GM23338 (cell line): Measurements from ENCODE around the gene CDKN2AIP. TPM values are rescaled to one million over a fixed set of nuclear protein-coding genes. Genes with fewer than 3 reads are reported as not detected.

Experiments used
- ATAC-seq: fragments of 200-7000 bp; cut with Tn5 transposase; 3 replicates; pipeline ENCODE4 v1.9.1; 2020
- DNase-seq: peaks from one replicate; pipeline ENCODE4 v3.0.0-alpha.2; 2015; ENCODE audit warnings: low spot score
- H2AFZ ChIP-seq: fragments of 200-600 bp; sonication (generic); 2 replicates; pipeline ENCODE4 v1.8.0; 2016; ENCODE audit warnings: antibody characterized with exemption, mild to moderate bottlenecking, moderate library complexity
- H3F3A ChIP-seq: fragments of 200-600 bp; sonication (generic); replicated peaks from 2 replicates; pipeline ENCODE4 v1.8.0; 2017; ENCODE audit warnings: antibody characterized with exemption, mixed run types, low read depth
- H3K27ac ChIP-seq: fragments of 200-600 bp; sonication (generic); 2 replicates; pipeline ENCODE4 v1.6.1; 2016; ENCODE audit warnings: low read depth
- H3K27me3 ChIP-seq: fragments of 200-600 bp; sonication (generic); 2 replicates; pipeline ENCODE4 v1.8.0; 2016; ENCODE audit warnings: mild to moderate bottlenecking, mixed run types, moderate library complexity; ENCODE audit not compliant: insufficient read depth
- H3K36me3 ChIP-seq: fragments of 200-600 bp; sonication (generic); 2 replicates; pipeline ENCODE4 v1.8.0; 2016; ENCODE audit warnings: mild to moderate bottlenecking; ENCODE audit not compliant: insufficient read depth
- H3K4me1 ChIP-seq: fragments of 200-600 bp; sonication (generic); 2 replicates; pipeline ENCODE4 v1.8.0; 2016; ENCODE audit warnings: mild to moderate bottlenecking, moderate library complexity; ENCODE audit not compliant: insufficient read depth
- H3K4me2 ChIP-seq: fragments of 200-600 bp; sonication (generic); 2 replicates; pipeline ENCODE4 v1.7.1; 2017; ENCODE audit warnings: mixed run types
- H3K4me3 ChIP-seq: fragments of 200-600 bp; sonication (generic); 2 replicates; pipeline ENCODE4 v1.6.1; 2016; ENCODE audit warnings: mixed run types
- H3K79me2 ChIP-seq: fragments of 200-600 bp; sonication (generic); replicated peaks from 2 replicates; pipeline ENCODE4 v1.8.0; 2017; ENCODE audit warnings: mild to moderate bottlenecking; ENCODE audit not compliant: insufficient read depth
- H3K9me2 ChIP-seq: fragments of 200-600 bp; sonication (generic); 2 replicates; pipeline ENCODE4 v1.8.0; 2017; ENCODE audit not compliant: insufficient read depth
- H4K20me1 ChIP-seq: fragments of 200-600 bp; sonication (generic); replicated peaks from 2 replicates; pipeline ENCODE4 v1.8.0; 2017; ENCODE audit warnings: mild to moderate bottlenecking; ENCODE audit not compliant: insufficient read depth
- H3K27ac Mint-ChIP-seq: 2 replicates; pipeline ENCODE4 v1.8.0; 2020; ENCODE audit warnings: inconsistent platforms, mild to moderate bottlenecking, moderate library complexity, mixed read lengths
- H3K27me3 Mint-ChIP-seq: 3 replicates; pipeline ENCODE4 v1.8.0; 2022; ENCODE audit warnings: low read depth, mild to moderate bottlenecking, moderate library complexity, mixed read lengths, inconsistent platforms; ENCODE audit not compliant: insufficient read depth, poor library complexity
- H3K36me3 Mint-ChIP-seq: 3 replicates; pipeline ENCODE4 v1.8.0; 2021; ENCODE audit warnings: low read depth, mild to moderate bottlenecking, inconsistent platforms, moderate library complexity, mixed read lengths
- H3K4me1 Mint-ChIP-seq: 3 replicates; pipeline ENCODE4 v1.8.0; 2020; ENCODE audit warnings: mild to moderate bottlenecking, inconsistent platforms, mixed read lengths
- H3K4me3 Mint-ChIP-seq: 3 replicates; pipeline ENCODE4 v1.8.0; 2021; ENCODE audit warnings: moderate library complexity, mild to moderate bottlenecking, inconsistent platforms, mixed read lengths
- H3K9me3 Mint-ChIP-seq: 3 replicates; pipeline ENCODE4 v1.8.0; 2020; ENCODE audit warnings: moderate library complexity, mild to moderate bottlenecking, inconsistent platforms, mixed read lengths
- CREB1 ChIP-seq: fragments of 250-450 bp; sonication (Bioruptor Pico); IDR thresholded peaks from 2 replicates; pipeline ENCODE4 v1.5.0; 2020; ENCODE audit warnings: low read depth, mild to moderate bottlenecking, moderate library complexity
- EZH2 ChIP-seq: fragments of 200-600 bp; sonication (generic); IDR thresholded peaks from one replicate; pipeline ENCODE4 v1.8.0; 2017; ENCODE audit warnings: antibody characterized with exemption, mild to moderate bottlenecking, low read depth; ENCODE audit not compliant: unreplicated experiment
- EZH2phosphoT487 ChIP-seq: fragments of 200-600 bp; sonication (generic); IDR thresholded peaks from one replicate; pipeline ENCODE4 v1.8.1; 2018; ENCODE audit warnings: antibody characterized with exemption; ENCODE audit not compliant: unreplicated experiment
- JUNB ChIP-seq: IDR thresholded peaks from one replicate; pipeline ENCODE4 v1.6.1; 2016; ENCODE audit warnings: antibody characterized with exemption; ENCODE audit not compliant: unreplicated experiment
- NANOG ChIP-seq: IDR thresholded peaks from 2 replicates; pipeline ENCODE4 v1.6.1; 2016; ENCODE audit warnings: antibody characterized with exemption, borderline replicate concordance
- POLR2AphosphoS5 ChIP-seq: IDR thresholded peaks from 2 replicates; pipeline ENCODE4 v1.6.1; 2016; ENCODE audit warnings: antibody characterized with exemption, low read depth
- STAT1 ChIP-seq: IDR thresholded peaks from one replicate; pipeline ENCODE4 v1.6.1; 2016; ENCODE audit warnings: antibody characterized with exemption; ENCODE audit not compliant: unreplicated experiment
- ZNF114 ChIP-seq: fragments of 250-450 bp; sonication (Bioruptor Pico); IDR thresholded peaks from 2 replicates; pipeline ENCODE4 v1.5.0; 2020; ENCODE audit warnings: mild to moderate bottlenecking, moderate library complexity
- ZNF331 ChIP-seq: fragments of 250-450 bp; sonication (Bioruptor Pico); IDR thresholded peaks from 2 replicates; pipeline ENCODE4 v1.5.0; 2020; ENCODE audit warnings: low read depth, mild to moderate bottlenecking, moderate library complexity
- ZNF462 ChIP-seq: fragments of 250-450 bp; sonication (Bioruptor Pico); IDR thresholded peaks from 2 replicates; pipeline ENCODE4 v1.5.0; 2020; ENCODE audit warnings: mild to moderate bottlenecking, moderate library complexity
- polyA plus RNA-seq: library from polyadenylated mRNA; unstranded; fragments of >200 nt; fragmentation: Nextera tagmentation; extraction: Ambion mirVana; gene quantifications from 2 replicates; pipeline ENCODE4 v1.2.1, GENCODE V29; 2016
- total RNA-seq: library from RNA; depleted of rRNA; stranded (reverse); fragments of >200 nt; shearing (Covaris generic); gene quantifications from 2 replicates; pipeline ENCODE4 v1.2.3, GENCODE V29; 2014
- TF ChIP-seq, protein P1 (sequence below): IDR thresholded peaks from 2 replicates; pipeline ENCODE4 v1.6.1; 2016; ENCODE audit warnings: antibody characterized with exemption
- TF ChIP-seq, protein P2 (sequence below), 2 experiments: fragments of 200-600 bp in 1 of 2; sonication (generic) in 1 of 2; conservative IDR thresholded peaks; 2 replicates each; pipeline versions ENCODE4 v1.5.1 to v1.6.1; 2016 to 2017; ENCODE audit warnings: antibody characterized with exemption in 2 of 2, low read depth in 2 of 2, mild to moderate bottlenecking in 2 of 2, moderate library complexity in 1 of 2

Gene CDKN2AIP
- total and polyA plus RNA-seq, 2 experiments from 2014 or later, result 15.2 to 27.2 TPM

- Histone ChIP-seq H2AFZ (no peak overlapping the region; the same call in 1 of the 2 replicates), H3K27ac (no peak overlapping the region), H4K20me1 (no peaks in the 10 kb centered on the region), H3K36me3 (no peaks in the 10 kb centered on the region), H3K79me2 (no peaks in the 10 kb centered on the region), H3K4me2 (no peak overlapping the region), H3K4me1 (no peaks in the 10 kb centered on the region), H3K27me3 (no peaks in the 10 kb centered on the region), H3K4me3 (no peak overlapping the region), H3K9me2 (no peaks in the 10 kb centered on the region), H3F3A (no peaks in the 10 kb centered on the region)
- no peak for DNase-seq
- no peaks in the 10 kb centered on the region for H3K9me3 Mint-ChIP-seq
- H3K36me3 Mint-ChIP-seq, result no peaks in the 10 kb centered on the region
- TF ChIP-seq ZNF114 (CRISPR knock-in tag), result no peak
- H3K4me1 Mint-ChIP-seq, result peaks cover 4% of the 10 kb centered on the region
- peaks cover 3% of the 10 kb centered on the region for H3K27me3 Mint-ChIP-seq
- H3K4me3 Mint-ChIP-seq, result no peak overlapping the region
- ATAC-seq, result no peak
- no peak overlapping the region for H3K27ac Mint-ChIP-seq
Observed at GRCh38 chr4:183424109-183424744, 20.2 kb upstream of the CDKN2AIP start.

GRCh38 chr4:183426507-183426906, 17.9 kb upstream of the CDKN2AIP start:
- ATAC-seq, result no peak
- H3F3A ChIP-seq, result no peaks in the 10 kb centered on the region
- no peak for TF ChIP-seq EZH2
- no peak for TF ChIP-seq STAT1
- no peak for TF ChIP-seq CREB1 (CRISPR knock-in tag)
- no peak for TF ChIP-seq EZH2phosphoT487
- TF ChIP-seq, protein P1, sequence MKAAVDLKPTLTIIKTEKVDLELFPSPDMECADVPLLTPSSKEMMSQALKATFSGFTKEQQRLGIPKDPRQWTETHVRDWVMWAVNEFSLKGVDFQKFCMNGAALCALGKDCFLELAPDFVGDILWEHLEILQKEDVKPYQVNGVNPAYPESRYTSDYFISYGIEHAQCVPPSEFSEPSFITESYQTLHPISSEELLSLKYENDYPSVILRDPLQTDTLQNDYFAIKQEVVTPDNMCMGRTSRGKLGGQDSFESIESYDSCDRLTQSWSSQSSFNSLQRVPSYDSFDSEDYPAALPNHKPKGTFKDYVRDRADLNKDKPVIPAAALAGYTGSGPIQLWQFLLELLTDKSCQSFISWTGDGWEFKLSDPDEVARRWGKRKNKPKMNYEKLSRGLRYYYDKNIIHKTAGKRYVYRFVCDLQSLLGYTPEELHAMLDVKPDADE, result no peak
- TF ChIP-seq NANOG, result no peak
- TF ChIP-seq JUNB, result no peak
- TF ChIP-seq, protein P2, sequence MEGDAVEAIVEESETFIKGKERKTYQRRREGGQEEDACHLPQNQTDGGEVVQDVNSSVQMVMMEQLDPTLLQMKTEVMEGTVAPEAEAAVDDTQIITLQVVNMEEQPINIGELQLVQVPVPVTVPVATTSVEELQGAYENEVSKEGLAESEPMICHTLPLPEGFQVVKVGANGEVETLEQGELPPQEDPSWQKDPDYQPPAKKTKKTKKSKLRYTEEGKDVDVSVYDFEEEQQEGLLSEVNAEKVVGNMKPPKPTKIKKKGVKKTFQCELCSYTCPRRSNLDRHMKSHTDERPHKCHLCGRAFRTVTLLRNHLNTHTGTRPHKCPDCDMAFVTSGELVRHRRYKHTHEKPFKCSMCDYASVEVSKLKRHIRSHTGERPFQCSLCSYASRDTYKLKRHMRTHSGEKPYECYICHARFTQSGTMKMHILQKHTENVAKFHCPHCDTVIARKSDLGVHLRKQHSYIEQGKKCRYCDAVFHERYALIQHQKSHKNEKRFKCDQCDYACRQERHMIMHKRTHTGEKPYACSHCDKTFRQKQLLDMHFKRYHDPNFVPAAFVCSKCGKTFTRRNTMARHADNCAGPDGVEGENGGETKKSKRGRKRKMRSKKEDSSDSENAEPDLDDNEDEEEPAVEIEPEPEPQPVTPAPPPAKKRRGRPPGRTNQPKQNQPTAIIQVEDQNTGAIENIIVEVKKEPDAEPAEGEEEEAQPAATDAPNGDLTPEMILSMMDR (conservative IDR thresholded peaks at IDR 0.05; ENCODE audit: low read depth in 2 of 2), result no peak
- no peak for TF ChIP-seq POLR2AphosphoS5
- no peak for TF ChIP-seq ZNF114 (CRISPR knock-in tag)
- TF ChIP-seq ZNF331 (CRISPR knock-in tag), result no peak
- no peak for TF ChIP-seq ZNF462

More at GRCh38 chr4:183426507-183426906, 17.9 kb upstream of the CDKN2AIP start:
- no peak overlapping the region for H3K27ac Mint-ChIP-seq
- no peaks in the 10 kb centered on the region for H3K79me2 ChIP-seq
- H3K4me3 ChIP-seq, result no peak overlapping the region
- no peak overlapping the region for H3K27ac ChIP-seq
- peaks cover 3% of the 10 kb centered on the region for H3K27me3 Mint-ChIP-seq
- H3K4me1 ChIP-seq, result no peaks in the 10 kb centered on the region
- no peaks in the 10 kb centered on the region for H4K20me1 ChIP-seq
- H3K36me3 ChIP-seq, result no peaks in the 10 kb centered on the region
- no peaks in the 10 kb centered on the region for H3K27me3 ChIP-seq
- no peak for DNase-seq
- no peak overlapping the region for H3K4me2 ChIP-seq
- H3K4me1 Mint-ChIP-seq, result peaks cover 10% of the 10 kb centered on the region
- no peak overlapping the region for H3K4me3 Mint-ChIP-seq
- no peaks in the 10 kb centered on the region; the same call in 2 of the 3 replicates for H3K9me3 Mint-ChIP-seq
- H2AFZ ChIP-seq, result no peak overlapping the region
- H3K9me2 ChIP-seq, result no peaks in the 10 kb centered on the region
- no peaks in the 10 kb centered on the region for H3K36me3 Mint-ChIP-seq
